ENCODE data around the gene MAPKAPK5.

GRCh38 chr12:111792856-111793235, 49.2 kb upstream of the MAPKAPK5 start:
- no peak for TF ChIP-seq POLR2A (IDR thresholded peaks at IDR 0.05)
- TF ChIP-seq, protein P1, sequence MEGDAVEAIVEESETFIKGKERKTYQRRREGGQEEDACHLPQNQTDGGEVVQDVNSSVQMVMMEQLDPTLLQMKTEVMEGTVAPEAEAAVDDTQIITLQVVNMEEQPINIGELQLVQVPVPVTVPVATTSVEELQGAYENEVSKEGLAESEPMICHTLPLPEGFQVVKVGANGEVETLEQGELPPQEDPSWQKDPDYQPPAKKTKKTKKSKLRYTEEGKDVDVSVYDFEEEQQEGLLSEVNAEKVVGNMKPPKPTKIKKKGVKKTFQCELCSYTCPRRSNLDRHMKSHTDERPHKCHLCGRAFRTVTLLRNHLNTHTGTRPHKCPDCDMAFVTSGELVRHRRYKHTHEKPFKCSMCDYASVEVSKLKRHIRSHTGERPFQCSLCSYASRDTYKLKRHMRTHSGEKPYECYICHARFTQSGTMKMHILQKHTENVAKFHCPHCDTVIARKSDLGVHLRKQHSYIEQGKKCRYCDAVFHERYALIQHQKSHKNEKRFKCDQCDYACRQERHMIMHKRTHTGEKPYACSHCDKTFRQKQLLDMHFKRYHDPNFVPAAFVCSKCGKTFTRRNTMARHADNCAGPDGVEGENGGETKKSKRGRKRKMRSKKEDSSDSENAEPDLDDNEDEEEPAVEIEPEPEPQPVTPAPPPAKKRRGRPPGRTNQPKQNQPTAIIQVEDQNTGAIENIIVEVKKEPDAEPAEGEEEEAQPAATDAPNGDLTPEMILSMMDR (IDR thresholded peaks at IDR 0.05) = no peak

Data from Peyer's patch (tissue), 4 donors.